ENCODE data around the gene GRK5.
"Not testable (repeated sequence)": the region's sequence is repeated elsewhere in the genome, so short reads cannot be mapped to it uniquely, and the experiment has no call there.

The GRK5 gene

GRCh38 chr10:119221201-119221600 lies 13.8 kb downstream of the GRK5 start:
- DNase-seq (ENCODE audit: low read depth in 2 of 3, low spot score in 2 of 3): no peak

DNA sequence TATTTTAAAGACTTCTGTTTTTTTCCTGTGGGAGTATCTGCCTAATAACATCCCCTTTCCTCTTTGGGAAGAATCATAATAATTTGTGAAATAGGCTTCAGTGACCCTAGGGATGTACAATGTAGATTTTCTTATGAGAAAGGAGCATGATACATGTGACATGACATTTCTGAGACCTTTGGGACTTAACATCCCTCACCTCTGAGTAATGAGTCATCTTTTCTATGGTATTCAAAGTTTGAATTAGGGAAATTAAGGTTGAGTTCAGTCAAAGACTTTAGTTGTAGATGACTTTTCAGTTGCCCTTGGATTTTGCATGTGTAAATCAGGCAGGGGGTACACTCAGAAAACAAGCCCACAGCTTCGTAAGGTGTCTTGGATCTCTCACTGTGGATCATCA lies 14.3 kb downstream of the GRK5 start:
- no peak for DNase-seq (ENCODE audit: low read depth in 2 of 3, low spot score in 2 of 3)

- DNase-seq (ENCODE audit: low read depth in 2 of 3, low spot score in 2 of 3): no peak
Measured at GRCh38 chr10:119222537-119222936, 15.2 kb downstream of the GRK5 start.

DNA sequence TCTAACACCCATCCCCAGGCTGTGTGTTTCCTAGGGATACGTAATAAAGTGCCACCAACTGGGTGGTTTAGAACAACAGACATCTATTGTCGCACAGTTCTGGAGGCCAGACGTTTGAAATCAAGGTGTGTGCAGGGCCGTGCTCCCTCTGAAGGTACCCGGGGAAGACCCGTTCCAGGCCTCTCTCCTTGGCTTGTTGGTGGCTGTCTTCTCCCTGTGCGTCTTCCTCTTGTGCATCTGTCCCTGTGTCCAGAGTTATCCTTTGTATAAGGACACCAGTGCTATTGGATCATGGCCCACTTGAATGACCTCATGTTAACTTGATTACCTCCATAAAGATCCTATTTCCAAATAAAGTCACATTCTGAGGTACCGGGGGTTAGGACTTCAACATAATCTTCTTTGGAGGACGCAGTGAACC lies 15.6 kb downstream of the GRK5 start:
- no peak for DNase-seq (ENCODE audit: low read depth in 2 of 3, low spot score in 2 of 3)

DNA sequence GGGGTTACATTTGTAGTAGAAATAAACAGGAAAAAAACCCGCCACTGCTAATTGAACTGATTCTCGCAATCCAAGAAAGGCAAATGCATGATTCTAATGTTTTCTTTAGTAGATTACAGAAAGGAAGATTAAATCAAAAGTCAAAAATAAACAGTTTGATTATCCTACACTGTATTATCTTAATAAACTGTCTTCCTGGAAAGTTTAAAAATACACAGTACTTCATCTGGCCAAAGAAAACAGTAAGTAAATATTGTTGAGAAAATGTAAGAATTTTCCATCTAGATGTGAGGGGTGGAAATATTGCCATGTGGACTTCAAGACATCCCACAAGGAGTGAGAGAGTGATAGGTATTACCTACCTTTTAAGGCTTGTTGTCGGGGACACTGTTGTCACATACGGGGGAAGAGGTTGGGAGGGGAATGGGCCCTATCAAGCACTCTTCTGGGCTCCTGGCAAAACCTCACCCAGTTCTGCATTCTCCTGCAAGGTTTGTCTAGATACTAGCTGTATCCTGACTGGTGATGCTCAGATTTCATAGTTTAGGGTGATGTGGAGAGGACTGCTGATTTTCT lies 17.8 kb downstream of the GRK5 start:
- no peak for DNase-seq (ENCODE audit: low read depth in 2 of 3, low spot score in 2 of 3)

- DNase-seq (ENCODE audit: low read depth in 2 of 3, low spot score in 2 of 3): no peak
Measured at GRCh38 chr10:119227825-119228224, 20.5 kb downstream of the GRK5 start.

DNA sequence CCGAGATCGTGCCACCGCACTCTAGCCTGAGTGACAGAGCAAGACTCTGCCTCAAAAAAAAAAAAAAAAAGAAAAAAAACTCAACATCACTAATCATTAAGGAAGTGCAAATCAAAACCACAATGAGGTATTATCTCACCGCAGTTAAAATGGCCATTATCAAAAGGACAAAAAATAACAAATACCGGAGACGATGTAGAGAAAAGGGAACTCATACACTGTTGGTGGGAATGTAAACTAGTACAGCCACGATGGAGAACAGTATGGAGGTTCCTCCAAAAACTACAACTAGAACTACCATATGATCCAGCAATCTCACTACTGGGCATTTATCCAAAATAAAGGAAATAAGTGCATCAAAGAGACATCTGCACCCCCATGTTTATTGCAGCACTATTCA lies 24.3 kb downstream of the GRK5 start:
- DNase-seq (ENCODE audit: low read depth in 2 of 3, low spot score in 2 of 3): no peak

- DNase-seq (ENCODE audit: low read depth in 2 of 3, low spot score in 2 of 3): not testable (repeated sequence)
Measured at GRCh38 chr10:119232439-119232838, 25.1 kb downstream of the GRK5 start.

- DNase-seq (ENCODE audit: low read depth in 2 of 3, low spot score in 2 of 3): no peak
Measured at GRCh38 chr10:119233123-119233820, 25.9 kb downstream of the GRK5 start.

GRCh38 chr10:119233821-119234220 lies 26.4 kb downstream of the GRK5 start:
- no peak for DNase-seq (ENCODE audit: low read depth in 2 of 3, low spot score in 2 of 3)

DNA sequence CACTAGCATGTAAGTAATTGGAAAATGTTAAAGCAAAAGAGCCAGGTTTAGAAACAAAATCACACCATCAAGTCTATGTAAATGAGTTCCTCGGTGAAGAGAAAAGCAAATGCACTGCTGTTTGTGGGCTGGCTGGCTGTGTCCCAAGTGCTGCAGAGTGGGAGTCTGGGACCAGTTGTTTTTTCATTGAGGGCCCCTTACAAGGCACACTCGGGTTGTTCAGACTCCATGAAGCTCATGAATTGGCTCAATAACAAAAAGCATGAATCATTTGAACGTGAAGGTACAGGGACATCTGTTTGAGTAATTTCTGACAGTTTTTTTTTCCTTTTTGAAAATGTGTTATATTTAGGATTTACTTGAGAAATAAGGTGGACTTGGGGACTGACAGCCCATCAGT lies 28.0 kb downstream of the GRK5 start:
- no peak for DNase-seq (ENCODE audit: low read depth in 2 of 3, low spot score in 2 of 3)

DNA sequence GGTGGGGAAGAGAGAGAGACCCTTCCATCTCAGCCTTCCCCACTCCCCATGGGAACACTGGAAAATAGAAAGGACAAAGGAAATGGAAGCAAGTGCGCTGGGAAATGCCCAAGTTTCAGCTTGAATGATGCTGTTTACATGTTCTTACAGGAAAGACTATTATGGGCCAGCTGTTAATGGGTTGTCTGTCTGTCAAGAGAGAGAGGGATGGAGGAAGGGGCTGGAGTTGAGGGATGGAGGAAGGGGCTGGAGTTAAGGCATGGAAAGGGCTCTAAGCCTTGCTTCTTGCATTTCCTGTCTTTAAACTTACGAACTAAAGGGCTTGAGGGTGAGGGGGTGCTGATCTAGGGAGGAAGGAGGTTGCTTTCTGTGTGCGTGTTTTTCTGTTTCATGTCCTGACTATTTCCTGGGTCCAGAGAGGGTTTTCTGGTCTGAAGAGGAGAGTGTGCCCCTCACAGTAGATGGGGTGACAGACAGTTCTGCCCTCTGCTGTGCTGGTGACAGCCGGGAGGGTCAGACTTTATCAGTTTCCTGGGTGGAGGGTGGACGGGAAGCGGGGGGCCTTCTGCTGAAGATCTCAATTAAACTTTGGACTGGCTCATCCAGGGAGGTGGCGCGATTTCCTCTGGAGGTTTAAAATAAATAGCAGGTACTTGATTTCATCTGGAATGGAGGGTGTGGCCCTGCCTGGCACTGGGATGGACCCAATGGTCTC lies 30.5 kb downstream of the GRK5 start:
- DNase-seq (ENCODE audit: low read depth in 2 of 3, low spot score in 2 of 3): no peak

DNA sequence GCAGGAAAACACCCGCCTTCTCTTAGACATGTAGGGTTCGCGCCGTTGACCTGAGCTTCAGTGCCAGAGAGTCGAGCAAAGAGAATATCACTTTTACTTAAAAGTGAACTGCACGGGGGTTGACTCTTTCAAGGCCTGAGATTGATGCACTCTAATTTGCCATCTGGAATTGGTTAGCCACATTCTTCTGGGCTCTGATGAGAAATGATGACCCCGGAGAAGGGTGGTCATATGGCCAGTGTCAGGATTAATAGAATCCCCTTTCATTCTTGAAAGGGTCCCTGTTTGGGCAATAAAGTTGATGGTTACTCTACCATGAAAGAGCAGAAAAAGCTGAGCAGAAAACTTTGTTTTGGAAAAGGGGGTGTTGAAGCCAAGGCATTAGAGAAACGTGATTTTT lies 31.2 kb downstream of the GRK5 start:
- no peak for DNase-seq (ENCODE audit: low read depth in 2 of 3, low spot score in 2 of 3)

DNA sequence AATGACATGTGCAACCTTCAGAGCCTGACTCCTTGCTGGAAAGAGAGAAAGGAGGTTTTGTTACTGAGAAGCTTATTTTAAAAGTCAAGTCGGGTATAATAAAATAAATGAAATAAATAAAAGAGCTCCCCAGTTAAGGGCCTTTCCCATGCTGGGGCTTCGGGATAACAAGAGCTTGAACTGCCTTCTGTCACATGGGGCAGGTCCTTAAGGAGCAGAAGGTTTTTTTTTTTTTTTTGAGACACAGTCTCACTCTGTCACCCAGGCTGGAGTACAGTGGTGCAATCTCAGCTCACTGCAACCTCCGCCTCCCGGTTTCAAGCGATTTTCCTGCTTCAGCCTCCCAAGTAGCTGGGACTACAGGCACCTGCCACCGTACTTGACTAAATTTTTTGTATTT lies 31.6 kb downstream of the GRK5 start:
- DNase-seq (ENCODE audit: low read depth in 2 of 3, low spot score in 2 of 3): not testable (repeated sequence)

DNA sequence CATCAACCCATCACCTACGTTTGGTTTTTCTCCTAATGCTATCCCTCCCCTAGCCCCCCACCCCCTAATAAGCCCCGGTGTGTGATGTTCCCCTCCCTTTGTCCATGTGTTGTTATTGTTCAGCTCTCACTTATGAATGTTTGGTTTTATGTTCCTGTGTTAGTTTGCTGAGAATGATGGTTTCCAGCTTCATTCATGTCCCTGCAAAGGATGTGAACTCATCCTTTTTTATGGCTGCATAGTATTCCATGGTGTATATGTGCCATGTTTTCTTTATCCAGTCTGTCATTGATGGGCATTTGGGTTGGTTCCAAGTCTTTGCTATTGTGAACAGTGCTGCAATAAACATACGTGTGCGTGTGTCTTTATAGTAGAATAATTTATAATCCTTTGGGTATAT lies 32.3 kb downstream of the GRK5 start:
- not testable (repeated sequence) for DNase-seq (ENCODE audit: low read depth in 2 of 3, low spot score in 2 of 3)

DNA sequence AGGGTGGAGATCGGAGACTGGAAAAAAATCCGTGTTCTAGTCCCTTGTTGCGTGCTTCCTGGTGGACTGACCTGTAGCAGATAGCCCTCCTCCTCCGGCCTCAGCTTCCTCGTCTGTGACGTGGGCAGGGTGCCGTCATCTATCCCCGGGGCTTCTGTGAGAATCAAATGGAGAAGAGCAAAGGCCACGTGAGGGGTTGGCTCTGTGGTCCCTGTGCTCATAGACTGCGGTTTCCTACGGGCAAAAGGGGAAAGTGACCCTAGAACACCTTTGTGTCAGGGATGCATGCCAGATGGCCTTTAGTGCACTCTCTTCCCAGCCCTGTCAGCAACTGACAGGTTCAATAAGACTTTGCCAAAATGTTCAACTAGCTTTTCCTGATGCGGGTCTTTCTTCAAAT lies 33.7 kb downstream of the GRK5 start:
- DNase-seq (ENCODE audit: low read depth in 2 of 3, low spot score in 2 of 3): no peak

DNA sequence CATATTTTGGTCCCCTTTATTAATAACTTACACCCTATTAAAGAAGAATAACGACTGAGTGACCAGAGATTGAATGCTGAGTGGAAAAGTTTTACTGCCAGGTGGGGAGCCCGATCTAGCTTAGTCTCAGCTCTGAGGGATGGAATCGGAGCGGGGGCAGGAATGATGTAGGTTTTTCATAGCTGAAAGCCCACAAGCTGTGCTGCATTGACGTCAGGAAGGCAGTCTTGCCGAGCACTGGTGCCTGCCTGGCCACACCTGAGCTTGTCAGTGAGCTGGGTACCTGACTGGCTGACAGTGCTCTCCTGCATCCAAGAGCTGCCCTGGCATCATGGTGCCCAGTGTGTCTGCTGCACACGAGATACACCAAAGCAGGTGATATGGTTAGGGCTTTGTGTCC lies 34.8 kb downstream of the GRK5 start:
- no peak for DNase-seq (ENCODE audit: low read depth in 2 of 3, low spot score in 2 of 3)

- DNase-seq (ENCODE audit: low read depth in 2 of 3, low spot score in 2 of 3): no peak
Measured at GRCh38 chr10:119243488-119243887, 36.1 kb downstream of the GRK5 start.

- no peak for DNase-seq (ENCODE audit: low read depth in 2 of 3, low spot score in 2 of 3)
Measured at GRCh38 chr10:119243967-119244366, 36.6 kb downstream of the GRK5 start.

GRCh38 chr10:119245272-119245671 lies 37.9 kb downstream of the GRK5 start:
- DNase-seq (ENCODE audit: low read depth in 2 of 3, low spot score in 2 of 3): no peak

DNA sequence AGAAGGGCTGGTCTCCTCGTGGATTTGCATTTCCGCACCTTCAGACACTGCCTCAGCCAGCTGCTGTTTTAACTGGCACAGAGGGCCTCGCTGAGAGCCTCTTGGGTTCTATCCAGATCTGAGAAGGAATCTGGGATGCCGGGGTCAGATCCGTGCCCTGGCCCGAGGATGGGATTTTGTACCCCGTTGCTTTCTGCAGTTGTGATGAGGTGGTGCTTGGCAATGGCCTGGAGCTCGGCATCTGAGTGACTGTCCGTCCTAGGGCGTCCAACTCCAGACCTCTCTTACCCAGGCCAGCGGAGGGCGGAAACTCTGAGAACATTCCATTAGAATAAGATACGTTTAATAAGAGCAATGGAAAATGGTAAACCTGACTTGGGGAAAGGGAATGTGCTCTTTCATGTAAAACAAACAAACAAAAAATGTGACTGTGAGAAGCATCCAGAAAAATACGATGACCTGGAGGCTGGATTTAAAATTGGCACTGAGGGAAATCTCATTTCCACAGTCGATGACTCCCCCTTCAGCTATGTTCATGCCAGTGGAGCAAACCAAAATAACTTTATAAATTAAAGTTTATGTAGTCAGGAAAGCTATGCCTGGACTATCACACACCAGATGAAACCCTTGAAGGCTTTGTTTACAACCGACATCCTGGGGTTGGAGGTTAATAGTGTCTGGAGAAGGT lies 39.6 kb downstream of the GRK5 start:
- DNase-seq (ENCODE audit: low read depth in 2 of 3, low spot score in 2 of 3): no peak

DNA sequence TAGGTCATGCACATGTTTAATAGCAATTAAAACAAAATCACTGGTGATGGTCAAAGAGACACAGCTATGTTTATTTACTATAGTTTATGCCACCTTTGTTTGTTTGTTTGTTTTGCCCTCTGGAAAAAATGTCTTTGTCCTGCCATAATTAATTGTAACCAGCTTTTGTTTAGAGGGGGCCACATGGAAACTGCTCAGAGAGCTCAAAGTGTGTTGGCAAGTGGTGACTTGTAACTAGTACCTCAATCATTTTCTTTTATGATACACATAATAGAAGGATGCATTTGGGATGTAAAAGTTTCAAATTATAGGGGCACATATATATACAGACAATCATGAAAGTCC lies 40.2 kb downstream of the GRK5 start:
- DNase-seq (ENCODE audit: low read depth in 2 of 3, low spot score in 2 of 3): no peak

Measured in activated CD8-positive, alpha-beta memory T cell treated with anti-CD3 and anti-CD28 coated beads for 48 hours (primary cell).